ENCODE results near the gene IQCF5. TPM values are rescaled to one million over a fixed set of nuclear protein-coding genes. Genes with fewer than 3 reads are reported as not detected.
"Not testable (repeated sequence)": the region's sequence is repeated elsewhere in the genome, so short reads cannot be mapped to it uniquely, and the experiment has no call there.

IQCF5 gene
- total and polyA plus RNA-seq, 4 donors = not detected

DNA sequence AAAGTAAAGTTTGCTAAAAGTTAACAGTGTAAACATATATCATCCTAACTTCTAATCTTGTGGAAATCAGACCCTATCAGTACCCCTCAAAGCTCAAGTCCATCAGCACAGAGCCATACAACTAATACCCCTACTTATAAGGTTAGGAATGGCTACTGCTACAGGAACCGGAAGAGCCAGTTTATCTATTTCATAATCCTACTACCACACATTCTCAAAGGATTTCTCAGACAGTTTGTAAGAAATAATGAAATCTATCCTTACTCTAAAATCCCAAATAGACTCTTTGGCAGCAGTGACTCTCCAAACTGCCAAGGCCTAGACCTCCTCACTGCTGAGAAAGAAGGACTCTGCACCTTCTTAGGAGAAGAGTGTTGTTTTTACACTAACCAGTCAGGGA is 20.0 kb downstream of the IQCF5 start:
- not testable (repeated sequence) for H3K9ac ChIP-seq (ENCODE audit: low read depth in 1 of 2, low read length in 2 of 2); H3K4me3 ChIP-seq (ENCODE audit: low read depth in 1 of 3, low read length in 3 of 3); H3K36me3 ChIP-seq (ENCODE audit: control insufficient read depth in 4 of 4, insufficient read depth in 3 of 4, low read depth in 1 of 4, low read length in 3 of 4); H3K4me1 ChIP-seq (ENCODE audit: control insufficient read depth in 4 of 4, insufficient read depth in 4 of 4, low read length in 3 of 4); H3K9me3 ChIP-seq (ENCODE audit: control insufficient read depth in 4 of 4, low read length in 3 of 4); H3K27me3 ChIP-seq (ENCODE audit: control insufficient read depth in 4 of 4, insufficient read depth in 4 of 4, low read length in 3 of 4); H3K27ac ChIP-seq (ENCODE audit: low read depth in 1 of 2, low read length in 2 of 2); DNase-seq (ENCODE audit: low spot score)
- WGBS = 90% methylated on average over 1 of the region's 1 CpG

DNA sequence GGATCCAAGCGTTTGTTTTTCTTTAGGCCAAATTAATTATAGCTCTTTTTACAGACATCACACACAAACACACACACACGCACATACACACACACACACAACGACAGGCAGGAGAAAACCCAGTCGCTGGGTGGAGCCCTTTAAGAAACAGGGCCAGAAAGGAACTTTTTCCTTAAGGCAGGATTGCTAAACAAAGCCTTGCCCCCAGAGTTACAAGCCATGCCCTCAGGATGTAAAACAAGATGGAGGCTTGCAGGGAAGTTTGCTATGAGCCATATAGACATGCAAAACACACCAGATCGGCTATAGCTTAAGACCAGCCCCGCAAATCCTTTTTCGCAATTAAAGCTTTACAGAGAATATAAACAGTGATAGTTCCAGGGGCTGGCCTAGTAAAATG is 30.3 kb downstream of the IQCF5 start:
- 72% methylated on average over 7 of the region's 7 CpGs for WGBS
- no peak for DNase-seq (ENCODE audit: low spot score)
- no peak for TF ChIP-seq RXRA (IDR thresholded peaks at IDR 0.05)
- TF ChIP-seq EGR1 (IDR thresholded peaks at IDR 0.05; ENCODE audit: low read depth in 2 of 2) = no peak
- no peak for TF ChIP-seq YY1 (IDR thresholded peaks at IDR 0.05)
- no peak for TF ChIP-seq SP1 (IDR thresholded peaks at IDR 0.05)
- TF ChIP-seq TAF1 (conservative IDR thresholded peaks at IDR 0.05) = no peak
- TF ChIP-seq, protein P1, sequence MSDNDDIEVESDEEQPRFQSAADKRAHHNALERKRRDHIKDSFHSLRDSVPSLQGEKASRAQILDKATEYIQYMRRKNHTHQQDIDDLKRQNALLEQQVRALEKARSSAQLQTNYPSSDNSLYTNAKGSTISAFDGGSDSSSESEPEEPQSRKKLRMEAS (IDR thresholded peaks at IDR 0.05) = no peak
- TF ChIP-seq, protein P2, sequence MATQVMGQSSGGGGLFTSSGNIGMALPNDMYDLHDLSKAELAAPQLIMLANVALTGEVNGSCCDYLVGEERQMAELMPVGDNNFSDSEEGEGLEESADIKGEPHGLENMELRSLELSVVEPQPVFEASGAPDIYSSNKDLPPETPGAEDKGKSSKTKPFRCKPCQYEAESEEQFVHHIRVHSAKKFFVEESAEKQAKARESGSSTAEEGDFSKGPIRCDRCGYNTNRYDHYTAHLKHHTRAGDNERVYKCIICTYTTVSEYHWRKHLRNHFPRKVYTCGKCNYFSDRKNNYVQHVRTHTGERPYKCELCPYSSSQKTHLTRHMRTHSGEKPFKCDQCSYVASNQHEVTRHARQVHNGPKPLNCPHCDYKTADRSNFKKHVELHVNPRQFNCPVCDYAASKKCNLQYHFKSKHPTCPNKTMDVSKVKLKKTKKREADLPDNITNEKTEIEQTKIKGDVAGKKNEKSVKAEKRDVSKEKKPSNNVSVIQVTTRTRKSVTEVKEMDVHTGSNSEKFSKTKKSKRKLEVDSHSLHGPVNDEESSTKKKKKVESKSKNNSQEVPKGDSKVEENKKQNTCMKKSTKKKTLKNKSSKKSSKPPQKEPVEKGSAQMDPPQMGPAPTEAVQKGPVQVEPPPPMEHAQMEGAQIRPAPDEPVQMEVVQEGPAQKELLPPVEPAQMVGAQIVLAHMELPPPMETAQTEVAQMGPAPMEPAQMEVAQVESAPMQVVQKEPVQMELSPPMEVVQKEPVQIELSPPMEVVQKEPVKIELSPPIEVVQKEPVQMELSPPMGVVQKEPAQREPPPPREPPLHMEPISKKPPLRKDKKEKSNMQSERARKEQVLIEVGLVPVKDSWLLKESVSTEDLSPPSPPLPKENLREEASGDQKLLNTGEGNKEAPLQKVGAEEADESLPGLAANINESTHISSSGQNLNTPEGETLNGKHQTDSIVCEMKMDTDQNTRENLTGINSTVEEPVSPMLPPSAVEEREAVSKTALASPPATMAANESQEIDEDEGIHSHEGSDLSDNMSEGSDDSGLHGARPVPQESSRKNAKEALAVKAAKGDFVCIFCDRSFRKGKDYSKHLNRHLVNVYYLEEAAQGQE (IDR thresholded peaks at IDR 0.05) = no peak
- no peak for TF ChIP-seq FOXA2 (IDR thresholded peaks at IDR 0.05)
- TF ChIP-seq, protein P3, sequence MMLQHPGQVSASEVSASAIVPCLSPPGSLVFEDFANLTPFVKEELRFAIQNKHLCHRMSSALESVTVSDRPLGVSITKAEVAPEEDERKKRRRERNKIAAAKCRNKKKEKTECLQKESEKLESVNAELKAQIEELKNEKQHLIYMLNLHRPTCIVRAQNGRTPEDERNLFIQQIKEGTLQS (IDR thresholded peaks at IDR 0.05) = no peak
- TF ChIP-seq, protein P4, sequence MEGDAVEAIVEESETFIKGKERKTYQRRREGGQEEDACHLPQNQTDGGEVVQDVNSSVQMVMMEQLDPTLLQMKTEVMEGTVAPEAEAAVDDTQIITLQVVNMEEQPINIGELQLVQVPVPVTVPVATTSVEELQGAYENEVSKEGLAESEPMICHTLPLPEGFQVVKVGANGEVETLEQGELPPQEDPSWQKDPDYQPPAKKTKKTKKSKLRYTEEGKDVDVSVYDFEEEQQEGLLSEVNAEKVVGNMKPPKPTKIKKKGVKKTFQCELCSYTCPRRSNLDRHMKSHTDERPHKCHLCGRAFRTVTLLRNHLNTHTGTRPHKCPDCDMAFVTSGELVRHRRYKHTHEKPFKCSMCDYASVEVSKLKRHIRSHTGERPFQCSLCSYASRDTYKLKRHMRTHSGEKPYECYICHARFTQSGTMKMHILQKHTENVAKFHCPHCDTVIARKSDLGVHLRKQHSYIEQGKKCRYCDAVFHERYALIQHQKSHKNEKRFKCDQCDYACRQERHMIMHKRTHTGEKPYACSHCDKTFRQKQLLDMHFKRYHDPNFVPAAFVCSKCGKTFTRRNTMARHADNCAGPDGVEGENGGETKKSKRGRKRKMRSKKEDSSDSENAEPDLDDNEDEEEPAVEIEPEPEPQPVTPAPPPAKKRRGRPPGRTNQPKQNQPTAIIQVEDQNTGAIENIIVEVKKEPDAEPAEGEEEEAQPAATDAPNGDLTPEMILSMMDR (IDR thresholded peaks at IDR 0.05; ENCODE audit: low read depth, low read length, missing input control) = no peak
- TF ChIP-seq RAD21 (IDR thresholded peaks at IDR 0.05) = no peak
- no peak for TF ChIP-seq NR2F2 (IDR thresholded peaks at IDR 0.05)
- TF ChIP-seq, protein P5, sequence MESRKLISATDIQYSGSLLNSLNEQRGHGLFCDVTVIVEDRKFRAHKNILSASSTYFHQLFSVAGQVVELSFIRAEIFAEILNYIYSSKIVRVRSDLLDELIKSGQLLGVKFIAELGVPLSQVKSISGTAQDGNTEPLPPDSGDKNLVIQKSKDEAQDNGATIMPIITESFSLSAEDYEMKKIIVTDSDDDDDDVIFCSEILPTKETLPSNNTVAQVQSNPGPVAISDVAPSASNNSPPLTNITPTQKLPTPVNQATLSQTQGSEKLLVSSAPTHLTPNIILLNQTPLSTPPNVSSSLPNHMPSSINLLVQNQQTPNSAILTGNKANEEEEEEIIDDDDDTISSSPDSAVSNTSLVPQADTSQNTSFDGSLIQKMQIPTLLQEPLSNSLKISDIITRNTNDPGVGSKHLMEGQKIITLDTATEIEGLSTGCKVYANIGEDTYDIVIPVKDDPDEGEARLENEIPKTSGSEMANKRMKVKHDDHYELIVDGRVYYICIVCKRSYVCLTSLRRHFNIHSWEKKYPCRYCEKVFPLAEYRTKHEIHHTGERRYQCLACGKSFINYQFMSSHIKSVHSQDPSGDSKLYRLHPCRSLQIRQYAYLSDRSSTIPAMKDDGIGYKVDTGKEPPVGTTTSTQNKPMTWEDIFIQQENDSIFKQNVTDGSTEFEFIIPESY (IDR thresholded peaks at IDR 0.05) = no peak
- TF ChIP-seq FOXA1 (IDR thresholded peaks at IDR 0.05) = no peak
- TF ChIP-seq JUND (IDR thresholded peaks at IDR 0.05) = no peak
- TF ChIP-seq GABPA (IDR thresholded peaks at IDR 0.05 in 1 of 2, conservative IDR thresholded peaks at IDR 0.05 in 1 of 2) = no peak
- no peak for TF ChIP-seq HNF4G (IDR thresholded peaks at IDR 0.05)
- no peak for TF ChIP-seq HNF4A (conservative IDR thresholded peaks at IDR 0.05)
- no peaks in the 10 kb centered on the region for H3K9me3 ChIP-seq (ENCODE audit: control insufficient read depth in 4 of 4, low read length in 3 of 4)
- H3K27ac ChIP-seq (ENCODE audit: low read depth in 1 of 2, low read length in 2 of 2) = no peak overlapping the region
- no peaks in the 10 kb centered on the region for H3K4me1 ChIP-seq (ENCODE audit: control insufficient read depth in 4 of 4, insufficient read depth in 4 of 4, low read length in 3 of 4)
- H3K9ac ChIP-seq (ENCODE audit: low read depth in 1 of 2, low read length in 2 of 2) = no peak overlapping the region
- H3K36me3 ChIP-seq (ENCODE audit: control insufficient read depth in 4 of 4, insufficient read depth in 3 of 4, low read depth in 1 of 4, low read length in 3 of 4) = no peaks in the 10 kb centered on the region
- H3K4me3 ChIP-seq (ENCODE audit: low read depth in 1 of 3, low read length in 3 of 3) = no peak overlapping the region
- peaks cover 0 to 4% (median 0%) of the 10 kb centered on the region in 4 donors for H3K27me3 ChIP-seq (ENCODE audit: control insufficient read depth in 4 of 4, insufficient read depth in 4 of 4, low read length in 3 of 4)
